ENCODE results near the gene DNAJC18.
"Not testable (repeated sequence)": the region's sequence is repeated elsewhere in the genome, so short reads cannot be mapped to it uniquely, and the experiment has no call there.

Gene DNAJC18

GRCh38 chr5:139461176-139461575, 21.9 kb upstream of the DNAJC18 start:
- DNase-seq (ENCODE audit: low read depth): no peak

- DNase-seq (ENCODE audit: low read depth): no peak
Measured at GRCh38 chr5:139460455-139460854, 21.1 kb upstream of the DNAJC18 start.

DNA sequence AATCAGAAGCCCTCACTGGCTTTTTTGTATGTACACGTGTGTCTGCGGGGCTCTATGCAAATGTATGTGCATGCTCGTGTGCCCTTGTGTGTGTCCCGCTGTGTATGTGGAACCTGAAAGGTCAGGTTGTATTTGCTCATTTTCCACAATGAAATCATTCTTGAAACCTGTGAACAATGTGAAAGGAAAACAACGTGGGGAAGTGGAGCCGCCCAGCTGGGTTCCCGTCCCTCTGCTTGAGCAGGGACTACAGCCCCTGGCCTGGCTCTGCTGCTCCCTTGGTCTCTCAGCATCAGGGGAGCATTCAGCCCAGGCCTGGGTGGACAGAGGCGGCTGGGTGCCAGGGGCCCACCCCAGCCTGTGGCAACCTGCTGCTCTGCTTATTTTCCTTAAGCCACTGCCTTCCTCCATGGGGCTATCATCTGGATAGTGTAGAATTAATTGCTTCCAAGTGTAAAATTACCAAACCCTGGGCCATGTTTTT, 20.2 kb upstream of the DNAJC18 start:
- DNase-seq (ENCODE audit: low read depth): no peak

DNA sequence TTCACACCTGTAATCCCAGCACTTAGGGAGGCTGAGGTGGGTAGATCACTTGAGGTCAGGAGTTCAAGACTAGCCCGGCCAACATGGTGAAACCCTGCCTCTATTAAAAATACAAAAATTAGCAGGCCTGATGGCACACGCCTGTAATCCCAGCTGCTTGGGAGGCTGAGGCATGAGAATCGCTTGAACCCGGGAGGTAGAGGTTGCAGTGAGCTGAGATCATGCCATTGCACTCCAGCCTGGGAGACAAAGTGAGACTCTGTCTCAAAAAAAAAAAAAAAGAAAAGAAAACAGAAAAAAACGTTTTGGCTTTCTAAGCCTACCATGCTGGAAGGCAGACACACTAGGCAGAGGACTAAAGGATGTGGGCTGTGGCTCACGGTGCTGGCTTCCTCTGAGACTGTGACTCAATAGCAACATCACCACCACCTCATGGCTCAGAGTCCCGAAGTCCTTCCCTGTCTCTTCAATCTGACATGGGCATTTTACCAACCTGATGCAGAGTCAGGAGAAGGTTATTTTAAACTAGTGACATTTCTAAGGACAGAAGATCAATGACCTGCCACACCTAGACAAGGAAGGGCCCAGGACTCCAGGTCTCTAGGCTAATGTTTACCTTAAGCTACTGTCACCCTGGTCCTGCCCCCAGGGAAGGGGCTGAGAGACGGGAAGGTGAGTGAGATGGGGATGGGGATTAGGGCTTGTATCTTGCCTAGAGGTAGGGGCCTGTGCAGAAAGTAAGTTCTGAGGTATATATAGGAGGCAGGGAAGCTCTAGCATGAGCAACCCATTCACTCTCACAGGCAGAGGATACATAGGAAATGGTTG, 19.5 kb upstream of the DNAJC18 start:
- DNase-seq (ENCODE audit: low read depth): no peak

DNA sequence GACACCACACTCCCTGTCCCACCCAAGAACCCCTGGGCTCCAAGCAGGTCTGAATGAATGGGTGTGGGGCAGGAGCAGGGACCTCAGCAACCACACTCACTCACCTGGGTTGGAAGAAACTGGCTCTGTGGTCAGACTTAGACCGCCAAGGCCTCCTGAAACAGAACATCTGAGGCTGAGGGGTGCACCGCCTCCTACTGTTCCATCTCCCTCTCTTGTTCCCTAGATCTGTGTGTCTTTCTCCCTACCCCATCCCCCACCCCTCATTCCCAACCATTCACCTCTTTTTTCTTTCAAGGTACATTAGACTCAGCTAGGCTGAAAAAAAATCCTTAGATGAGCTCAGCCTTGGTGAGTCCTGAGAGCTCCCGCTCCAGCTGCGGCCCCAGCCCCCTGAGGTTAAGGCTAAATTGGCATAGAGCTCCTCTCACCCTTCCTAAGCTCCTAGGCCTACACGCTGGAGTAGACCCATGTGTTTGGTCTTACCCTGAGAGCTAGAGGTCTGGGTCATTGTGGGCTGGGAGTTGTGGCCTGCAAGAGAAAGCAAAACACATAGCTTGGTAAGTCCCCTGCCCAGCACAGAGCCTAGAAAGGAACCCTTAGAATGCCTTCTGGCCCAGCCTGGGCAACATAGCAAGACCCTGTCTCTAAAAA, 18.5 kb upstream of the DNAJC18 start:
- DNase-seq (ENCODE audit: low read depth): no peak

DNA sequence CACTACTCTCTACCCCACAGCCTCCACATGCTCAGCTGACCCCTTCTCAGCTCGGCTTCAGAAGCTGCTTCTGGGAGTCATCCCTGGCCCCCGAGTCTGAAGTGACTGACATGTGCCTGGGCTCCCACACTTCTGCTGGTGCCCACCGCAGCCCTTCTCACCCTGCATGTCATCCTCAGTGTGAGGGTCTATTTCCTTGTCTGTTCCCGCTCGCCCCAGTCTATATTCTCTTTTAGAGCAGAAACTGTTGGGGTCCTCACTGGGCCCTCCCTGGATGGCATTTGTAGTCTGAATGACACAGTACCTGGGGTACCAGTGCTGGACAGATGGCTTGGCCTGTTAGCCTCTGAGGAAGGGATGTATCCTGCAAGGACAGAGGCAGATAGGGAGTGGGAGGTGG, 17.9 kb upstream of the DNAJC18 start:
- DNase-seq (ENCODE audit: low read depth): no peak

DNA sequence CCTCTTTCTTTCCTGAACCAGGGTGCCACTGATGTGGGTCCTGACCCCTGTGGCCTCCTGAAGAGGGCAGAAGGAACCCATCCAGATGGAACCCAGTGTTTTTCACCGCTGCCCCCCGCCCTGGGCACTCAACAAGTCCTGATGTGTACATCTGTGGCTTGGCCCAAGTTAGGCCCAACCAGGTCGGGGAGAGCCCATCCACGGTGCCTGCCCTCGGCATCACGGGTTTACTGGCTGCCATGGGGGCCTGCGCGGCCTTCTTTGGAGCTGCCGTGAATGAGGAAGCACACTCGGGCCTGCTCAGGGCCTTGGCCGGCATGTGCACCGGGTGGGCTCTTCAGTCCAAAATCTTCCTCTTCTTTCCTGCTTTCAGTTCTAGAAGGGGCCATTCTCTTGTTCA, 17.5 kb upstream of the DNAJC18 start:
- DNase-seq (ENCODE audit: low read depth): no peak

GRCh38 chr5:139454568-139455290, 15.4 kb upstream of the DNAJC18 start:
- no peak for DNase-seq (ENCODE audit: low read depth)

GRCh38 chr5:139453683-139454567, 14.6 kb upstream of the DNAJC18 start:
- DNase-seq (ENCODE audit: low read depth): no peak

DNA sequence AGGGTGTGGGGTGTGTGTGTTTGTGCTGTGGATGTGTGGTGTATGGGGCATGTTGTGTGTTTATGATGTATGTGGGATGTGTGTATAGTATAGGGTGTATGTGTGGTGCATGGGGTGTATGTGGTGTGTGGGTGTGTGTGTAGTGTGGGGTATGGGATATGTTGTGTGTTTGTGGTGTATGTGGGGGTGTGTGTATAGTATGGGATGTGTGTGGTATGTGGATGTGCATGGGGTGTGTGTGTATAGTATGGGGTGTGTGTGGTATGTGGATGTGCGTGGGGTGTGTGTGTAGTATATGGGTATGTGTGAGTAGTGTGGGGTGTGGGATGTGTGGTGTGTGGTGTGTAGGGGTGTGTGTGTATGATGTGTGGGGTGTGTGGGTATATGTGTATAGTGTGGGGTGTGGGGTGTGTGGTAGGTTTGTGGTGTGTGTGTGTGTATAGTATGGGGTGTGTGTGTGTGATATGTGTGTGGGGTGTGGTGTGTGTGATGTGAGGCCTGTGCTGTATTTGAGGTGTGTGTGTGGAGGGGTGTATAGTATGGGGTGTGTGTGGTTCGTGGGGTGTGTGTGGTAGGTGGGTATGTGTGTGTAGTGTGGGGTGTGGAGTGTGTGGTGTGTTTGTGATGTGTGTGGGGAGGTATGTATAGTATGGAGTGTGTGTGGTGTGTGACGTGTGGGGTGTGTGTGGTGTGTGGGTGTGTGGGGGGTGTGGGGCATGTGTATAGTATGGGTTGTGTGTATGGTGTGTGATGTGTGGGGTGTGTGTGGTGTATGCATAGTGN, 12.7 kb upstream of the DNAJC18 start:
- no peak for DNase-seq (ENCODE audit: low read depth)

DNA sequence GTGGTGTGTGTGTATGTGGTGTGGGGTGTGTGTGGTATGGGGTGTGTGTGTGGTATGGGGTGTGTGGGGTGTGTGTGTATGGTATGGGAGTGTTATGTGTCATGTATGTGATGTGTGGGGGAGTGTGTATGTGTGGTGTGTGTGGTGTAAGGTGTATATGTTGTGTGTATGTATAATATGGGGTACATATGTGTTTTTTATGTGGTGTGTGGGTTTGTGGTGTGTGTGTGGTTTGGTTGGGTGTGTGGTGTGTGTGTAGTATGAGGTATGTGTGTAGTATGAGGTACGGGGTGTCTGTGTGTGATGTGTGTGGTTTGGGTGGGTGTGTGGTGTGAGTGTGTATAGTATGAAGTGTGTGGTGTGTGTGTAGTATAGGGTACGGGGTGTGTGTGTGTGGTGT, 11.9 kb upstream of the DNAJC18 start:
- DNase-seq (ENCODE audit: low read depth): no peak

GRCh38 chr5:139446956-139447779, 7.8 kb upstream of the DNAJC18 start:
- DNase-seq (ENCODE audit: low read depth): no peak

GRCh38 chr5:139445325-139446170, 6.2 kb upstream of the DNAJC18 start:
- no peak for DNase-seq (ENCODE audit: low read depth)

DNA sequence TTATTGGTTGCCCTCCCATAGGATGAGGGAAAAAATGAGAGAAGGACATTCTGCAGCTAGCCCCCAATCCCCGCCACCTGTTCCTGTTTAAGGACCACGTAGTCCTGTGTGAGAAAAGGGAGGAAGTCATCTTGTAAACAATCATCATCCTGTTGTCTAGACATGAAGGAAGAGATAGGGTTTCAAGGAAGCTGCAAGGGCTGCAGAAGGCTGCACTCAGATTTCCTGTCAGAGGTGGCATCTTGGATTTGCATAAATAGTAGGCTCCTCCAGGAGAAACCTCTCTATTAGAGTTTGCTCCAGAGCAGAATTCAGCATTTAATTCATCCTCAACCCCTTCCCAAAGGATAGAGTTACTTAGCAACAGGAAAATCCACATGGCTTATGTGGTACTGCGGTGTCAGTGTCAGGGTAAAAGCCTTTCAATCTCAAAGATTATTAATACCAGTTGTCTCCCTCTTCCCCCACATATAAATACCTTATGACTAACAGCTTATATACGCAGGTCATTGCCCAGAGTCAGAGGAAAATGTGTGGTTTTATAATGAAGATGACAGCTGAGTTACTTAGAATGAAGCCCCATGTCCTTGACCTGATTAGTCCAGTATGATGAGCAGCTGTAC, 4.6 kb upstream of the DNAJC18 start:
- peak; percentile 74 for DNase-seq (ENCODE audit: low read depth)

GRCh38 chr5:139440416-139440815, 1.1 kb upstream of the DNAJC18 start:
- not testable (repeated sequence) for DNase-seq (ENCODE audit: low read depth)

- no peak for DNase-seq (ENCODE audit: low read depth)
Measured at GRCh38 chr5:139438707-139439012, 665 bp downstream of the DNAJC18 start.

DNA sequence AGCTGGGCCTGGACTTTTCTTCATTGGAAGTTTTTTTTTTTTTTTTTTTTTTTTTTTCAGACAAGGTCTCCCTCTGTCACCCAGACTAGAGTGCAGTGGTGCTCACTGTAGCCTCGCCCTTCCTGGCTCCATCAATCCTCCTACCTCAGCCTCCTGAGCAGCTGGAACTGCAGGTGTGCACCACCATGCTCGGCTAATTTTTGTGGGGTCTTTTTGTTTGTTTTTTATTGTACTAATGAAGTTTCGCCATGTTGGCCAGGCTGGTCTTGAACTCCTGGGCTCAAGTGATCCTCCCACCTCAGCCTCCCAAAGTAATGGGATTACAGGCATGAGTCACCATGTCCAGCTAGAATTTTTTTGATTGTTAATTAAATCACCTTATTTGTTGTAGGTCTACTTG, 3.6 kb downstream of the DNAJC18 start:
- no peak for DNase-seq (ENCODE audit: low read depth)

GRCh38 chr5:139431706-139432105, 7.6 kb downstream of the DNAJC18 start:
- DNase-seq (ENCODE audit: low read depth): no peak

DNA sequence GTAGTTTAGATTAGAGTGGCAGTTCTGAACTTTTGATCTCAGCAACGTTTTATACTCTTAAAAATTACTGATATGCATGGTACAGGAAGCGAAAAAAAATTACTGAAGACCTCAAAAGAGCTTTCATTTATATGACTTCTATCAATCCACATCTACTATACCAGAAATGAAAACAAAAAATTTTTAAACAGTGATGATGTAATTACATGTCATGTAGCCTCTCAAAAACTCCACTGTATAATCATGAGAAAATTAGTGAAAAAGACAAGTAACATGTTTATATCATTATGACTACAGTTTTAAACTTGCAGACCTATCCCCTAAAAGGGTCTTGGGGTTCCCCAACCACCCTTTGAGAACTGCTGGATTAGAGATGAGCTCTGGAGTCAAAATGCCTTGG, 9.3 kb downstream of the DNAJC18 start:
- DNase-seq (ENCODE audit: low read depth): no peak
